Measurements from ENCODE around the gene B4GALNT1. TPM values are rescaled to one million over a fixed set of nuclear protein-coding genes. Genes with fewer than 3 reads are reported as not detected.

B4GALNT1 gene
- total and polyA plus RNA-seq, 10 donors = 0.39 to 2.2 (median 0.88) TPM

DNA sequence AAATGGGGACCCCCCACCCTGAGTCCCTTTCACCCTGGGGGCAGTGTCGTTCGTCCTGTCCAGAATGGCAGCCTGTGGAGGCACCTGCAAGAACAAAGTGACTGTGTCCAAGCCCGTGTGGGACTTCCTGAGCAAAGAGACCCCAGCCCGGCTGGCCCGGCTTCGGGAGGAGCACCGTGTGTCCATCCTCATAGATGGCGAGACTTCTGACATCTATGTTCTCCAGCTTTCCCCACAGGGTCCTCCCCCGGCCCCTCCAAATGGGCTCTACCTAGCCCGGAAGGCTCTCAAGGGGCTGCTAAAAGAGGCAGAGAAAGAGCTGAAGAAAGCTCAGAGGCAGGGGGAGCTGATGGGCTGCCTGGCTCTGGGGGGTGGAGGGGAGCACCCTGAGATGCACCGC is 26.2 kb downstream of the B4GALNT1 start:
- 88 to 94% (median 88%) methylated on average over 7 to 11 of the region's 11 CpGs for WGBS, 5 donors

DNA sequence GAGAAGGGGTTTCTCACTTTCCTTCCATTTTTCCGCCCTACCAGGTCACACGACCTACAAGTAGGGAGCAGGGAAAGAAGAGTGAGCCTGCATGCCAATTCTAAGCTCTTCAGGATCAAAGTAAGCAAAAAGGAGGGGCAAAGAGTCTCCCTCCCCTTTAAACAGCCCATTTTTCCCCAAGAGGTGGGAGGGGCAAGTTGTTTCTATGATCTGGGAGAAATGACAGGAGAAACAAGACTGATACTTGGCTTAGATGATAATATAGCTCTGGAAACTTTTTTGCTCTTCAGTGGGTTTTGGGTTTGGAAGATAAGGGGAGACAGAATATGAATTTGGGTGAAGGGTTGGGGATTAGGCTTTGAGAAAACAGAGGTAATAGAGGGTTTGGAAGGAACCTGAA is 26.6 kb downstream of the B4GALNT1 start:
- 61 to 84% (median 75%) methylated on average over 2 of the region's 2 CpGs for WGBS, 5 donors
- TF ChIP-seq POLR2A (IDR thresholded peaks at IDR 0.05) (no peak), CTCF (IDR thresholded peaks at IDR 0.05 in 8 of 11, conservative IDR thresholded peaks at IDR 0.05 in 3 of 11) (no peak), POLR2AphosphoS5 (IDR thresholded peaks at IDR 0.05) (no peak)
- DNase-seq = no peak
- H3K4me1 ChIP-seq = peaks cover 16 to 53% (median 41%) of the 10 kb centered on the region in 6 donors
- H3K36me3 ChIP-seq = peaks cover 0 to 31% (median 5%) of the 10 kb centered on the region in 6 donors
- H3K27me3 ChIP-seq (replicated peaks in 1 of 7) = peaks cover 0 to 55% (median 25%) of the 10 kb centered on the region in 7 donors
- no peak overlapping the region for H3K27ac ChIP-seq
- no peak overlapping the region for H3K4me3 ChIP-seq
- intact Hi-C loops (cut with DNase I; ENCODE audit: low total_unique reads) = no loop called here
- no peaks in the 10 kb centered on the region for H3K9me3 ChIP-seq

More for the DNA sequence above, 26.2 kb downstream of the B4GALNT1 start:
- no peaks in the 10 kb centered on the region for H3K9me3 ChIP-seq
- peaks cover 16 to 57% (median 45%) of the 10 kb centered on the region in 6 donors for H3K4me1 ChIP-seq
- TF ChIP-seq CTCF (IDR thresholded peaks at IDR 0.05 in 8 of 11, conservative IDR thresholded peaks at IDR 0.05 in 3 of 11) = no peak
- no peak for TF ChIP-seq POLR2A (IDR thresholded peaks at IDR 0.05)
- TF ChIP-seq POLR2AphosphoS5 (IDR thresholded peaks at IDR 0.05) = no peak
- intact Hi-C loops (cut with DNase I; ENCODE audit: low total_unique reads) = no loop called here
- no peak for DNase-seq
- no peak overlapping the region for H3K27ac ChIP-seq
- peaks cover 0 to 27% (median 3%) of the 10 kb centered on the region in 6 donors for H3K36me3 ChIP-seq
- peaks cover 0 to 59% (median 30%) of the 10 kb centered on the region in 7 donors for H3K27me3 ChIP-seq (replicated peaks in 1 of 7)
- no peak overlapping the region for H3K4me3 ChIP-seq

GRCh38 chr12:57605811-57606311 is 27.1 kb downstream of the B4GALNT1 start:
- WGBS, 5 donors = 75 to 88% (median 85%) methylated on average over 4 of the region's 4 CpGs
- TF ChIP-seq POLR2A (IDR thresholded peaks at IDR 0.05) = no peak
- TF ChIP-seq CTCF (IDR thresholded peaks at IDR 0.05 in 8 of 11, conservative IDR thresholded peaks at IDR 0.05 in 3 of 11) = no peak
- TF ChIP-seq POLR2AphosphoS5 (IDR thresholded peaks at IDR 0.05) = no peak
- intact Hi-C loops (cut with DNase I; ENCODE audit: low total_unique reads) = no loop called here
- peaks cover 0 to 36% (median 9%) of the 10 kb centered on the region in 6 donors for H3K36me3 ChIP-seq
- H3K27me3 ChIP-seq (replicated peaks in 1 of 7) = peaks cover 0 to 50% (median 20%) of the 10 kb centered on the region in 7 donors
- H3K27ac ChIP-seq = peak overlapping the region in 3 of 8 donors; percentile 83 to 89 (median 88)
- DNase-seq = no peak
- peak overlapping the region in 2 of 8 donors; percentile 44 to 81 for H3K4me3 ChIP-seq
- H3K4me1 ChIP-seq = peaks cover 10 to 48% (median 36%) of the 10 kb centered on the region in 6 donors
- H3K9me3 ChIP-seq = no peaks in the 10 kb centered on the region

- Histone ChIP-seq H3K36me3 (peaks cover 0 to 43% (median 15%) of the 10 kb centered on the region in 6 donors), H3K4me3 (peak overlapping the region; percentile 44 to 81 (median 50)), H3K27ac (peak overlapping the region; percentile 57 to 89 (median 82)), H3K9me3 (no peaks in the 10 kb centered on the region), H3K27me3 (replicated peaks in 1 of 7) (peaks cover 0 to 43% (median 13%) of the 10 kb centered on the region in 7 donors), H3K4me1 (peaks cover 4 to 41% (median 29%) of the 10 kb centered on the region in 6 donors)
- no peak for DNase-seq
- intact Hi-C loops (cut with DNase I; ENCODE audit: low total_unique reads) = no loop called here
- WGBS, 5 donors = 16 to 42% (median 19%) methylated on average over 12 to 25 of the region's 25 CpGs
- TF ChIP-seq POLR2AphosphoS5 (IDR thresholded peaks at IDR 0.05) (no peak), POLR2A (IDR thresholded peaks at IDR 0.05) (no peak), CTCF (IDR thresholded peaks at IDR 0.05 in 8 of 11, conservative IDR thresholded peaks at IDR 0.05 in 3 of 11) (no peak)
Measured at GRCh38 chr12:57604992-57605810, 27.8 kb downstream of the B4GALNT1 start.
